GM18505 (cell line): ENCODE measurements around the gene POU2AF2.
"Not testable (repeated sequence)": the region's sequence is repeated elsewhere in the genome, so short reads cannot be mapped to it uniquely, and the experiment has no call there.

ENCODE experiments used
- ATAC-seq: cut with Tn5 transposase; IDR thresholded peaks from one replicate; pipeline ENCODE4 v1.9.1; 2021; ENCODE audit not compliant: unreplicated experiment
- POLR2A ChIP-seq: IDR thresholded peaks from 4 replicates; pipeline ENCODE4 v1.6.1; 2011; ENCODE audit warnings: borderline replicate concordance; ENCODE audit not compliant: insufficient read depth, insufficient read length; ENCODE audit errors: extremely low read depth

The POU2AF2 gene

GRCh38 chr11:111231836-111232235 lies 13.7 kb upstream of the POU2AF2 start:
- ATAC-seq, result no peak
- TF ChIP-seq POLR2A, result no peak

GRCh38 chr11:111236383-111236782 lies 9.1 kb upstream of the POU2AF2 start:
- ATAC-seq, result no peak
- no peak for TF ChIP-seq POLR2A

GRCh38 chr11:111237926-111238325 lies 7.6 kb upstream of the POU2AF2 start:
- no peak for TF ChIP-seq POLR2A
- ATAC-seq, result no peak

- no peak for ATAC-seq
- TF ChIP-seq POLR2A, result no peak
These were observed 1.4 kb downstream of the POU2AF2 start for GRCh38 chr11:111246956-111247355.

- no peak for TF ChIP-seq POLR2A
- ATAC-seq, result no peak
These were observed 5.4 kb downstream of the POU2AF2 start for GRCh38 chr11:111250936-111251335.

- no peak for TF ChIP-seq POLR2A
- no peak for ATAC-seq
These were observed 7.6 kb downstream of the POU2AF2 start for GRCh38 chr11:111253131-111253530.

- no peak for TF ChIP-seq POLR2A
- no peak for ATAC-seq
These were observed 8.1 kb downstream of the POU2AF2 start for GRCh38 chr11:111253630-111254029.

GRCh38 chr11:111258046-111258445 lies 12.5 kb downstream of the POU2AF2 start:
- no peak for TF ChIP-seq POLR2A
- no peak for ATAC-seq

GRCh38 chr11:111259896-111260295 lies 14.4 kb downstream of the POU2AF2 start:
- TF ChIP-seq POLR2A, result no peak
- no peak for ATAC-seq

- no peak for TF ChIP-seq POLR2A
- no peak for ATAC-seq
These were observed 15.3 kb downstream of the POU2AF2 start for GRCh38 chr11:111260811-111261210.

- ATAC-seq, result no peak
- no peak for TF ChIP-seq POLR2A
These were observed 19.1 kb downstream of the POU2AF2 start for GRCh38 chr11:111264646-111265045.

- no peak for ATAC-seq
- no peak for TF ChIP-seq POLR2A
These were observed 19.9 kb downstream of the POU2AF2 start for GRCh38 chr11:111265421-111265820.

- not testable (repeated sequence) for ATAC-seq
These were observed 22.8 kb downstream of the POU2AF2 start for GRCh38 chr11:111268303-111268702.

- TF ChIP-seq POLR2A, result no peak
- ATAC-seq, result no peak
These were observed 23.8 kb downstream of the POU2AF2 start for GRCh38 chr11:111269146-111269868.

- TF ChIP-seq POLR2A, result no peak
- ATAC-seq, result no peak
These were observed 26.9 kb downstream of the POU2AF2 start for GRCh38 chr11:111272420-111272819.
